ENCODE results near the gene ATOH8.
A peak's percentile ranks its signal among the peaks of the same experiment; 100 is the strongest.

The ATOH8 gene

DNA sequence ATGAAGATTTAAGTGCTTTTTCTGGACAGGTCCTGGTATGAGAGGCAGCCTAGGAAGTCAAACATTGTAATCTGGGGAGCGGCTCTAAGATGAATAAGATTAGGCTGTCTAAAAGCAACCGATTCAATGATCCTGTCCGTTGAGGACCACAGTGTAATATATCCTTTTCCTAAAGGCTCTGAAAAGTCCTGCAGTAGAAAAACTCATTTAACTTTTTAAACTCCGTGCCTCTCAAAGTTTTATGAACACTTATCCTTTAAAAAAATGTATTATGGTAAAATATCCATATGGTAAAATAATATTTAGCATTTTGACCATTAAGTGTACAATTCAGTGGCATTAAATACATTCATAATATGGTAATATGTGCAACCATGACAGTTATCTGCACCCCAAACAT lies 39.8 kb downstream of the ATOH8 start:
- Histone ChIP-seq H3K9me3 (ENCODE audit: control insufficient read depth, low read length) (no peaks in the 10 kb centered on the region), H3K4me1 (ENCODE audit: control insufficient read depth, insufficient read depth, low read length) (peaks cover 25% of the 10 kb centered on the region), H3K36me3 (ENCODE audit: control insufficient read depth, insufficient read depth, low read length) (no peaks in the 10 kb centered on the region), H3K27ac (ENCODE audit: insufficient read depth, low read depth, low read length, poor library complexity, severe bottlenecking) (no peak overlapping the region), H3K4me3 (ENCODE audit: insufficient read depth, low read depth, low read length) (no peak overlapping the region), H3K27me3 (ENCODE audit: control insufficient read depth, insufficient read depth, low read length, poor library complexity, severe bottlenecking) (peaks cover 3% of the 10 kb centered on the region)
- 92 to 94% methylated on average over 3 of the region's 4 CpGs for WGBS, 2 experiments

DNA sequence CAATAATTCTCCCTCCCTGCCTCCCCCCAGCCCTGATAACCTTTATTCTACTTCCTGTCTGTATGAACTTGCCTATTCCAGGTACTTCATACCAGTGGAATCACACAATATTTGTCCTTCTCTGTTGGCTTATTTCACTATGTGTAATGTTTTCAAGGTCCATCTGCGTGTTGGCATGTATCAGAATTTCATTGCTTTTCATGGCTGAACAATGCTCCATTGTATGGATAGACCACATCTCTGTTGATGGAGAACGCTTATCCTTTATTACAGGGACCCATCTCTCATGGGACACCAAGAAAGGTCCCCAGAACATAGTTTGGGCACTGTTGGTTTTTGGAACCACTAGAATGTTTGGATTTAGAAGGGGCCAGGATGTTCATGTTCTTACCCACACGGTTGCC lies 40.2 kb downstream of the ATOH8 start:
- H3K9me3 ChIP-seq (ENCODE audit: control insufficient read depth, low read length), result no peaks in the 10 kb centered on the region
- H3K36me3 ChIP-seq (ENCODE audit: control insufficient read depth, insufficient read depth, low read length), result no peaks in the 10 kb centered on the region
- peaks cover 25% of the 10 kb centered on the region for H3K4me1 ChIP-seq (ENCODE audit: control insufficient read depth, insufficient read depth, low read length)
- 90 to 91% methylated on average over 3 of the region's 3 CpGs for WGBS, 2 experiments
- no peak overlapping the region for H3K4me3 ChIP-seq (ENCODE audit: insufficient read depth, low read depth, low read length)
- H3K27me3 ChIP-seq (ENCODE audit: control insufficient read depth, insufficient read depth, low read length, poor library complexity, severe bottlenecking), result peaks cover 3% of the 10 kb centered on the region
- no peak overlapping the region for H3K27ac ChIP-seq (ENCODE audit: insufficient read depth, low read depth, low read length, poor library complexity, severe bottlenecking)

DNA sequence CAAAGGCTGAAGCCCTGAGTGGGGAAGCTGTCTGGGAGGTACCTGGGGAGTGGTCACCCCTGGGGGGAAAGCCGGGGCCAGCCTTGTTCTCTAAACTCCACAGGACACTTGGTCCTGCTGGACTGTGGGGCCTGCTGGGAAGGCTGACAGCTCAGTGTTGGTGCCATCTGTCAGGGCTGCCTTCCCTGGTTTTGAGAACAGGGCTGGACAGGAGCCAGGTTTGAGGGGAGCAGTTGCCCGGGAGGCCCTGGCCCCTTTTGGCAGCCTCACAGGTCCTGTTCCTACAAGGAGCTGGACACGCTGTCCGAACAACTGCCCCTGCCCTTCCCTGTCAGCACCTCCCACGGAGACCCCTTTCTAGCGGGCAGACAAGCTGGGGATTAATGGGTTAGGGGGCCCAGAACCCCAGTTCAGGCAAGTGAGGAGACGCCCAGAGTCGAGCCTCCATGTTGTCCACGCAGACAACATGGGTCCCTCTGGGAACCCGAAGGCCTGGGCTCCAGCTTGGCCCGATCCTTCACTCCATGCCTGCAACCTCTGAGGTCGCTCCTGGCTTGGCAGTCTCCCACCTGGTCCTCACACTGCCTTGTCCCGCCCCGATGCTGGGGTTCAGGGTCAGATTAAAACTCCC lies 40.8 kb downstream of the ATOH8 start:
- no peak overlapping the region for H3K4me3 ChIP-seq (ENCODE audit: insufficient read depth, low read depth, low read length)
- peaks cover 25% of the 10 kb centered on the region for H3K4me1 ChIP-seq (ENCODE audit: control insufficient read depth, insufficient read depth, low read length)
- H3K27ac ChIP-seq (ENCODE audit: insufficient read depth, low read depth, low read length, poor library complexity, severe bottlenecking), result no peak overlapping the region
- 84 to 91% methylated on average over 14 of the region's 14 CpGs for WGBS, 2 experiments
- H3K36me3 ChIP-seq (ENCODE audit: control insufficient read depth, insufficient read depth, low read length), result no peaks in the 10 kb centered on the region
- H3K9me3 ChIP-seq (ENCODE audit: control insufficient read depth, low read length), result no peaks in the 10 kb centered on the region
- peaks cover 3% of the 10 kb centered on the region for H3K27me3 ChIP-seq (ENCODE audit: control insufficient read depth, insufficient read depth, low read length, poor library complexity, severe bottlenecking)

DNA sequence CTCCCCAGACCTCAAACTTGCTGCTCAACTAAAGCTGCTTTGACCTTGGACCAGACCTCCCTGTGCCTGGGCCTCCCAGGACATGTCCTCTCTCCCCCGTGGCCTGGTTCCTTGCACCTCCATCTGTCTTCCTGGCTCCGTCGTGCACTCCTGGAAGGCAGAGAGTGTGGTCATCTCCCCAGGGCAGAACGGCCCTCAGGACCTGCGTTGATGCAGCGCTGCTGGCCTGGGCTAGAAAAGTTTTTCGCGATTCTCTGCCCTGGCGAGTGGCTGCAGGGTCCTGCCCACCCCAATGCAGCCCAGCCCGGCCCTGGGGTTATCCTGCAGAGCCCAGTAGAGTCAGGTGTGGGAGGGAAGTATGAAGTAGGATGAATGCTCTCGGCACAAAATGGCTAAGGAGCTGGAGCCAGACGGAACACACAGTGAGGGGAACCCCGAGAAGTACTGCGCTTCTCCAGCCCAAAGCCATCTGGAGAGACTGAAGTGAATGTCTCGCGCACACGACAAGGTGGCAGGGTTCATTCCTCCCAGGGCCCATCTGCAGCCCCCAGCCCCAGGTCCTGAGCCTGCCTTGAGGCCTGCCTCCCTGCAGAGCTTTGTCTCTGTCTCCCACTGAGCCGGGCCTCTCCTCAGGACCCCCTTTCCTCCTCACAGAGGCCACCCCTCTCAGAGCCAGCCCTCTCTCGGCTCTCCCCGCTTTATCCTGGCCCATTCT lies 41.7 kb downstream of the ATOH8 start:
- Histone ChIP-seq H3K27ac (ENCODE audit: insufficient read depth, low read depth, low read length, poor library complexity, severe bottlenecking) (no peak overlapping the region), H3K36me3 (ENCODE audit: control insufficient read depth, insufficient read depth, low read length) (no peaks in the 10 kb centered on the region), H3K4me1 (ENCODE audit: control insufficient read depth, insufficient read depth, low read length) (peaks cover 25% of the 10 kb centered on the region), H3K9me3 (ENCODE audit: control insufficient read depth, low read length) (no peaks in the 10 kb centered on the region), H3K27me3 (ENCODE audit: control insufficient read depth, insufficient read depth, low read length, poor library complexity, severe bottlenecking) (peaks cover 3% of the 10 kb centered on the region), H3K4me3 (ENCODE audit: insufficient read depth, low read depth, low read length) (no peak overlapping the region)
- 88 to 89% methylated on average over 20 of the region's 20 CpGs for WGBS, 2 experiments

DNA sequence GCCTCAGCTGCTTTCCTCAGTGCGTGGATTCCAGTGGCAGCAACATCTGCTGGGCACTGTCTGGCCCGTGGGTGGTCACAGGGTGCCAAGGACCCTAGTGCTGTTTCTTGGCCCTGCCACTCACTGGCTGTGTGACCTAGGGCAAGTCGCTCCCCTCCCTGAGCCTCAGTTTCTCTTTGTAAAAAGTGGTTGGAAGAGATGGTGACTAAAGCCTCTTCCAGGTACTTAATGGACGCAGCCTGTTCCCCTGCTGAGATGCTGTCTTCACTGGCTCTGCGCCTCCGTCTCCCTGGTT lies 42.2 kb downstream of the ATOH8 start:
- H3K27ac ChIP-seq (ENCODE audit: insufficient read depth, low read depth, low read length, poor library complexity, severe bottlenecking), result no peak overlapping the region
- no peak overlapping the region for H3K4me3 ChIP-seq (ENCODE audit: insufficient read depth, low read depth, low read length)
- H3K27me3 ChIP-seq (ENCODE audit: control insufficient read depth, insufficient read depth, low read length, poor library complexity, severe bottlenecking), result peaks cover 3% of the 10 kb centered on the region
- 86% methylated on average over 6 of the region's 6 CpGs for WGBS, 2 experiments
- H3K9me3 ChIP-seq (ENCODE audit: control insufficient read depth, low read length), result no peaks in the 10 kb centered on the region
- H3K36me3 ChIP-seq (ENCODE audit: control insufficient read depth, insufficient read depth, low read length), result no peaks in the 10 kb centered on the region
- peaks cover 25% of the 10 kb centered on the region for H3K4me1 ChIP-seq (ENCODE audit: control insufficient read depth, insufficient read depth, low read length)

DNA sequence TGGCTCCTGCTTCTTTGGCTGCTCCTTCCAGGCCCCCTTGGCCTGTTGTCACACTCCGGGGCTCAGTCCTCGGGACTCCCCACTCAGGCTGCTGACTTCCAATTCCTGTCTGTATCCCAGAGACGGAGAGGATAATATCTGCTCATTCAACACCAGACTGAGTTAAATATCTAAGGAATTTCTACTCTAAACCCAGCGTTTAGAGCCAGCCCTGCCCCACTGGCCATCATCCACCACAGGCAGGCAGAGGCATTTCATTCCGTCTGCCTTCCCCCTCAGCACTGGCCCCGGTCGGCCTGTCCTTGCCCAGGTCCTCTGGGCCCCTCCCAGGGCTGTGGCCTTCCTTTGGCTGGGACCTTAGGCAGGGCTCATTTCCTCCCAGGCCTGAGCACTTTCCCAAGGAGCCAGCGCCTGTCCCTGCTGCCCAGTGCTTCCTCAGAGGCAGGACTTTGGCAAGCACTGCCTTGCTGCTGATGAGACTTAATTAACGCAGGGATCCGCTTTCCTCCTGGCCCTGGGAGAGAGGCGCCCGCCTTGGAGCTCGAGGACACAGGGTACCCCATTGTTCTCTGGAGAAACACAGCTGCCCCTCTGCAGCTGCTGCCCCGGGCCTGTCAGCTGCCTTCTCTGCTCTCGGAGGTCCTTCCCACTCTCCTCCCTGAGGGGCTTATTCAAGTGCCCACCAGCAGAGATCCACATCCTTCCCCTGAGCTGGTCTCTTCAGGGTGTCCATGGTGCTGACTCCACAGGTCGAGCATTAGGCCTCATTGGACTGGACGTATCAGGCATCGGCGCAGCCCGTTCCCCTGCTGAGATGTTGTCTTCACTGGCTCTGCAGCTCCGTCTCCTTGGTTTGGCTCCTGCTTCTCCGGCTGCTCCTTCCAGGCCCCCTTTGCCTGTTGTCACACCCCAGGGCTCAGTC lies 42.8 kb downstream of the ATOH8 start:
- Histone ChIP-seq H3K27ac (ENCODE audit: insufficient read depth, low read depth, low read length, poor library complexity, severe bottlenecking) (peak overlapping the region; percentile 30), H3K36me3 (ENCODE audit: control insufficient read depth, insufficient read depth, low read length) (no peaks in the 10 kb centered on the region), H3K4me1 (ENCODE audit: control insufficient read depth, insufficient read depth, low read length) (peaks cover 25% of the 10 kb centered on the region), H3K4me3 (ENCODE audit: insufficient read depth, low read depth, low read length) (no peak overlapping the region), H3K27me3 (ENCODE audit: control insufficient read depth, insufficient read depth, low read length, poor library complexity, severe bottlenecking) (peaks cover 3% of the 10 kb centered on the region), H3K9me3 (ENCODE audit: control insufficient read depth, low read length) (no peaks in the 10 kb centered on the region)
- WGBS, 2 experiments, result 66 to 68% methylated on average over 22 of the region's 22 CpGs

DNA sequence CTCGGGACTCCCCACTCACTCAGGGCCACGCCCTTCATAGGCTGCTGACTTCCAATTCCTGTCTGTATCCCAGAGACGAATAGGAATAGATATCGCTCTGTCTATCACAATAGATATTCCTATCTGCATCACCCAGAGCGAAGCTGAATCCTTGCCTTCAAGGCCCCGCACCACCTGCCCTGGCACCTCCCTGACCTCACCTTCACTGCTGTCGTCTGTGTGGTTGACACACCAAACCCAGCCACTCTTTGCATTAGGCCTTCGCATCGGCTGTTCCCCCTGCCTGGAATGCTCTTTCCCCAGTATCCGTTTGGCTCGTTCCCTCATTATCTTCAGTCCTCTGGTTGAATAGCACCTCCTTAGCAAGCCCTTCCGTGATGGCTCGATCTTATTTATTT lies 43.5 kb downstream of the ATOH8 start:
- Histone ChIP-seq H3K27me3 (ENCODE audit: control insufficient read depth, insufficient read depth, low read length, poor library complexity, severe bottlenecking) (peaks cover 3% of the 10 kb centered on the region), H3K4me1 (ENCODE audit: control insufficient read depth, insufficient read depth, low read length) (peaks cover 25% of the 10 kb centered on the region), H3K27ac (ENCODE audit: insufficient read depth, low read depth, low read length, poor library complexity, severe bottlenecking) (no peak overlapping the region), H3K36me3 (ENCODE audit: control insufficient read depth, insufficient read depth, low read length) (no peaks in the 10 kb centered on the region), H3K4me3 (ENCODE audit: insufficient read depth, low read depth, low read length) (no peak overlapping the region), H3K9me3 (ENCODE audit: control insufficient read depth, low read length) (no peaks in the 10 kb centered on the region)
- 92 to 93% methylated on average over 13 of the region's 13 CpGs for WGBS, 2 experiments

DNA sequence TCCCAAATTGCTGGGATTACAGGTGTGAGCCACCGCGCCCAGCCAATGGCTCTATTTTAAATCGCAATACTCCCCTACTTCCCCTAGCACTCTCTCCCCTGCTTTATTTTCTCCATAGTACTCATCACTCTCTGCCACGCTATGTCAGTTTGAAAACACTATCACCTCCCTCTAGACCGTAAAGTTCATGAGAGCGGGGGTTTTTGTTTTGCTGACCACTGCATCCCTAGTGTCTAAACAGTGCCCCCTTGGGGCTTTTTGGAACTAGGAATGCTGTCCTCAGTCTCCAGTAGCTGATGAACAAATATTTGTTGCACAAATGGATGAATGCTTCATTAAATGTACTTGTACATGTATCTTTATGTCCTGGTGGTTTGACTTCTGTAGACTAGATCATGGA lies 44.1 kb downstream of the ATOH8 start:
- 74% methylated on average over 6 of the region's 6 CpGs for WGBS, 2 experiments

DNA sequence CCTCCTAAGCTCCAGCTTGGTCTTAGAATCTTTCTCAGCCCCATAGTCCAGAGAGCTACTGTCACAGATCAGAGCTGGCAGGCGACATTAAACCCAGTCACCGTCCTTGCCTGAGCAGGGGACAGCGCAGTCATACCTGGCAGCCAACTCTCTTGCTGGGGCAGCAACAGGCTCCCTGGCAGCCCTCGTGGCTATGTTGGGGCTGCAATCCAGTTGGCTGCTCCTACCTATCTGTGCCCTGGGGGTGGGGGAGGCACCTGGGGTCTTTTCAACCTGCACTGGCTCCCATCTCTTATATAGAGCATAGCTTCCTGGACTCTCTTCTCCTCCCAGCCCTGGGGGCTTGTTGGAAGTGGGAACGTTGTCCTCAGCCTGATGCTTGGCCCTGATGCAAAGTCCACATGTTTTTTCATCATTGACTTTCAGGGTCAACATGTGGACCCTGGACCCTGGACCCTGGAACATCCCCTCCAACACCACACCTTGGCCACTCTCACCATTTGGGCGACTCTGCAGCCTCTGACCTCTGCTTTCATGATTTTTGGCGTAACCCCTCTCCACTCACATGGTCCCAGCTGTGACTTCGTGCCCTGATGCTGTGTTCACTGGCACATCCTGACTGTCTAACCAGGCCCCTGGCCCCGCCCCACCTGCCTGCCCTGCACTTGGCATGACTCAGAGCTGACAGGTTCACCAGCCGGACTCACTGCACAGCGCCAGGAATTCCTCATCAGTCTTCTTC lies 45.6 kb downstream of the ATOH8 start:
- Histone ChIP-seq H3K27ac (ENCODE audit: insufficient read depth, low read depth, low read length, poor library complexity, severe bottlenecking) (no peak overlapping the region), H3K36me3 (ENCODE audit: control insufficient read depth, insufficient read depth, low read length) (no peaks in the 10 kb centered on the region), H3K4me3 (ENCODE audit: insufficient read depth, low read depth, low read length) (no peak overlapping the region), H3K9me3 (ENCODE audit: control insufficient read depth, low read length) (no peaks in the 10 kb centered on the region), H3K27me3 (ENCODE audit: control insufficient read depth, insufficient read depth, low read length, poor library complexity, severe bottlenecking) (peaks cover 3% of the 10 kb centered on the region), H3K4me1 (ENCODE audit: control insufficient read depth, insufficient read depth, low read length) (peaks cover 25% of the 10 kb centered on the region)
- 86 to 87% methylated on average over 11 of the region's 11 CpGs for WGBS, 2 experiments

More for the DNA sequence above, 44.1 kb downstream of the ATOH8 start:
- H3K36me3 ChIP-seq (ENCODE audit: control insufficient read depth, insufficient read depth, low read length), result no peaks in the 10 kb centered on the region
- peaks cover 3% of the 10 kb centered on the region for H3K27me3 ChIP-seq (ENCODE audit: control insufficient read depth, insufficient read depth, low read length, poor library complexity, severe bottlenecking)
- H3K4me1 ChIP-seq (ENCODE audit: control insufficient read depth, insufficient read depth, low read length), result peaks cover 25% of the 10 kb centered on the region
- no peak overlapping the region for H3K27ac ChIP-seq (ENCODE audit: insufficient read depth, low read depth, low read length, poor library complexity, severe bottlenecking)
- no peak overlapping the region for H3K4me3 ChIP-seq (ENCODE audit: insufficient read depth, low read depth, low read length)
- H3K9me3 ChIP-seq (ENCODE audit: control insufficient read depth, low read length), result no peaks in the 10 kb centered on the region

Data from ectodermal cell (in vitro differentiated cells).